ENCODE measurements around the gene PRR29. TPM values are rescaled to one million over a fixed set of nuclear protein-coding genes. Genes with fewer than 3 reads are reported as not detected.

Gene PRR29
- total RNA-seq, 1 donor from 2014 or later, result not detected

- Histone ChIP-seq H3K36me3 (no peaks in the 10 kb centered on the region), H3K9me3 (replicated peaks) (no peaks in the 10 kb centered on the region), H3K27ac (replicated peaks) (no peak overlapping the region), H3K4me3 (no peak overlapping the region), H3K27me3 (ENCODE audit: low read depth) (peaks cover 47% of the 10 kb centered on the region), H3K4me1 (peaks cover 32% of the 10 kb centered on the region)
- no peak for TF ChIP-seq CTCF (IDR thresholded peaks at IDR 0.05; ENCODE audit: borderline replicate concordance)
- intact Hi-C loops (cut with micrococcal nuclease), result no loop called here
- DNase-seq, result peak; percentile 1
These were observed 1.5 kb upstream of the PRR29 start for GRCh38 chr17:63996430-63997182.

- intact Hi-C loops (cut with micrococcal nuclease), result no loop called here
- Histone ChIP-seq H3K4me3 (peak overlapping the region; percentile 72), H3K4me1 (peaks cover 40% of the 10 kb centered on the region), H3K36me3 (no peaks in the 10 kb centered on the region), H3K27ac (replicated peaks) (peak overlapping the region; percentile 68), H3K9me3 (replicated peaks) (no peaks in the 10 kb centered on the region), H3K27me3 (ENCODE audit: low read depth) (peaks cover 39% of the 10 kb centered on the region)
- TF ChIP-seq CTCF (IDR thresholded peaks at IDR 0.05; ENCODE audit: borderline replicate concordance), result no peak
- DNase-seq, result no peak
These were observed 656 bp upstream of the PRR29 start for GRCh38 chr17:63997341-63998048.

- peak overlapping the region; percentile 68 for H3K27ac ChIP-seq (replicated peaks)
- intact Hi-C loops (cut with micrococcal nuclease), result no loop called here
- H3K4me1 ChIP-seq, result peaks cover 53% of the 10 kb centered on the region
- no peak for TF ChIP-seq CTCF (IDR thresholded peaks at IDR 0.05; ENCODE audit: borderline replicate concordance)
- no peaks in the 10 kb centered on the region for H3K9me3 ChIP-seq (replicated peaks)
- peaks cover 39% of the 10 kb centered on the region for H3K27me3 ChIP-seq (ENCODE audit: low read depth)
- no peaks in the 10 kb centered on the region for H3K36me3 ChIP-seq
- H3K4me3 ChIP-seq, result peak overlapping the region; percentile 72
- DNase-seq, result no peak
These were observed 849 bp downstream of the PRR29 start for GRCh38 chr17:63998721-63999679.

- Histone ChIP-seq H3K4me3 (no peak overlapping the region), H3K27ac (replicated peaks) (peak overlapping the region; percentile 83), H3K4me1 (peaks cover 53% of the 10 kb centered on the region), H3K9me3 (replicated peaks) (no peaks in the 10 kb centered on the region), H3K36me3 (no peaks in the 10 kb centered on the region), H3K27me3 (ENCODE audit: low read depth) (peaks cover 39% of the 10 kb centered on the region)
- no peak for DNase-seq
- intact Hi-C loops (cut with micrococcal nuclease), result no loop called here
- no peak for TF ChIP-seq CTCF (IDR thresholded peaks at IDR 0.05; ENCODE audit: borderline replicate concordance)
These were observed 1.8 kb downstream of the PRR29 start for GRCh38 chr17:63999680-64000531.

Data from left ventricle myocardium inferior (tissue), 1 donor.